ENCODE measurements around the gene ZCCHC3. TPM values are rescaled to one million over a fixed set of nuclear protein-coding genes. Genes with fewer than 3 reads are reported as not detected.

ZCCHC3 gene
- total and polyA plus RNA-seq, 2 donors (not counting 3 experiments of a cell fraction or from before 2014, with no cell fraction given): 14.8 to 22.0 TPM

DNA sequence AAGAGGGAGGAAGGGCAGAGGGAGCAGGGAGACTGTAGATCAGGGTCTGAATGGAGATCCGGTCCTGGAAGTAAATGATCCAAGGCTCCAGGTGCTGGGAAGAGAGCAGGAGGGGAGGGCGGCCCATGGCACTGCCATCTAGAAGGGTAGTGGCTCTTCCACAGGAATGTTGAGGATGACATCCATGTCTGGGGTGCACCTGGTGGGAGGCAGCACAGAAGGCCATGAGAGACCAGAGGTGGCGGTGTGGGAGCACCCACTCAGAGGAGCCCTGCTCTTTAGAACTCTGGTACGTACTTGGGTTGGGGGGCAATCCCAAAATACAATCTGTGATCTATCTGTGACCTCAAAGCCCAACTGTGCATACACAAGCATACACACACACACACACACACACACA, 26.3 kb upstream of the ZCCHC3 start:
- H3K9me3 ChIP-seq (replicated peaks; ENCODE audit: control insufficient read depth, insufficient read depth, low read length): no peaks in the 10 kb centered on the region
- no peak overlapping the region for H3K4me2 ChIP-seq (ENCODE audit: insufficient read depth, low read length)
- peaks cover 0 to 9% of the 10 kb centered on the region in 2 experiments for H3K36me3 ChIP-seq (ENCODE audit: control insufficient read depth in 2 of 2, extremely low read depth in 1 of 2, insufficient read depth in 2 of 2, low read length in 2 of 2)
- no peak for FAIRE-seq
- peaks cover 3% of the 10 kb centered on the region for H3K4me1 ChIP-seq (ENCODE audit: control insufficient read depth, extremely low read depth, insufficient read depth, low read length)
- H3K9me1 ChIP-seq (replicated peaks; ENCODE audit: control insufficient read depth, extremely low read depth, insufficient read depth, low read length): no peaks in the 10 kb centered on the region
- POLR2A ChIA-PET: interaction anchor here (0.6 kb wide), 1 partner anchor 12 kb away, joined by 3 read pairs; no protein-coding TSS in a partner anchor
- no peak overlapping the region for H3K9ac ChIP-seq (replicated peaks; ENCODE audit: extremely low read depth, insufficient read depth, low read length)
- no peaks in the 10 kb centered on the region for H4K20me1 ChIP-seq (replicated peaks; ENCODE audit: control insufficient read depth, extremely low read depth, insufficient read depth, low read length)
- no peak for TF ChIP-seq JUN (IDR thresholded peaks at IDR 0.05; ENCODE audit: borderline replicate concordance, insufficient read depth, insufficient read length, low read depth)
- no peak for TF ChIP-seq POLR2AphosphoS5 (IDR thresholded peaks at IDR 0.05; ENCODE audit: insufficient read depth, low read depth, low read length)
- TF ChIP-seq, protein P1, sequence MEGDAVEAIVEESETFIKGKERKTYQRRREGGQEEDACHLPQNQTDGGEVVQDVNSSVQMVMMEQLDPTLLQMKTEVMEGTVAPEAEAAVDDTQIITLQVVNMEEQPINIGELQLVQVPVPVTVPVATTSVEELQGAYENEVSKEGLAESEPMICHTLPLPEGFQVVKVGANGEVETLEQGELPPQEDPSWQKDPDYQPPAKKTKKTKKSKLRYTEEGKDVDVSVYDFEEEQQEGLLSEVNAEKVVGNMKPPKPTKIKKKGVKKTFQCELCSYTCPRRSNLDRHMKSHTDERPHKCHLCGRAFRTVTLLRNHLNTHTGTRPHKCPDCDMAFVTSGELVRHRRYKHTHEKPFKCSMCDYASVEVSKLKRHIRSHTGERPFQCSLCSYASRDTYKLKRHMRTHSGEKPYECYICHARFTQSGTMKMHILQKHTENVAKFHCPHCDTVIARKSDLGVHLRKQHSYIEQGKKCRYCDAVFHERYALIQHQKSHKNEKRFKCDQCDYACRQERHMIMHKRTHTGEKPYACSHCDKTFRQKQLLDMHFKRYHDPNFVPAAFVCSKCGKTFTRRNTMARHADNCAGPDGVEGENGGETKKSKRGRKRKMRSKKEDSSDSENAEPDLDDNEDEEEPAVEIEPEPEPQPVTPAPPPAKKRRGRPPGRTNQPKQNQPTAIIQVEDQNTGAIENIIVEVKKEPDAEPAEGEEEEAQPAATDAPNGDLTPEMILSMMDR (IDR thresholded peaks at IDR 0.05; ENCODE audit: extremely low read depth in 1 of 2, insufficient read depth in 1 of 2, low read depth in 1 of 2, low read length in 2 of 2): no peak
- TF ChIP-seq GATA2 (IDR thresholded peaks at IDR 0.05; ENCODE audit: insufficient read depth, insufficient read length, low read depth, low read length): no peak
- TF ChIP-seq, protein P2, sequence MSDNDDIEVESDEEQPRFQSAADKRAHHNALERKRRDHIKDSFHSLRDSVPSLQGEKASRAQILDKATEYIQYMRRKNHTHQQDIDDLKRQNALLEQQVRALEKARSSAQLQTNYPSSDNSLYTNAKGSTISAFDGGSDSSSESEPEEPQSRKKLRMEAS (IDR thresholded peaks at IDR 0.05; ENCODE audit: insufficient read depth, insufficient read length): no peak
- no peak for TF ChIP-seq FOS (IDR thresholded peaks at IDR 0.05; ENCODE audit: borderline replicate concordance, insufficient read depth, low read length)
- TF ChIP-seq EZH2 (IDR thresholded peaks at IDR 0.05; ENCODE audit: borderline replicate concordance, low read depth, low read length, severe bottlenecking): no peak
- no peak for TF ChIP-seq MYC (IDR thresholded peaks at IDR 0.05; ENCODE audit: low read depth, low read length)
- no peak for TF ChIP-seq POLR2A (IDR thresholded peaks at IDR 0.05; ENCODE audit: low read depth, low read length)
- dilution Hi-C loops (cut with MboI; ENCODE audit: extremely low pct_ligation_motif_present, low sequenced_read_pairs): no loop called here
- no peaks in the 10 kb centered on the region for H3K79me2 ChIP-seq (ENCODE audit: control insufficient read depth, insufficient read depth, low read length)
- H3K27ac ChIP-seq (ENCODE audit: insufficient read depth, low read depth, low read length): no peak overlapping the region
- no TSS peak for BruUV-seq (replicated peaks)
- no peak overlapping the region for H2AFZ ChIP-seq (ENCODE audit: low read depth, low read length)
- CTCF ChIA-PET: interaction anchor here (0.6 to 8.3 kb wide), 2 partner anchors 59 to 208 kb away, joined by 4 to 66 read pairs; no protein-coding TSS in a partner anchor
- no peak for DNase-seq (ENCODE audit: low read depth, low spot score)
- intact Hi-C loops (cut with micrococcal nuclease): no loop called here
- H3K27me3 ChIP-seq (ENCODE audit: control insufficient read depth in 2 of 2, insufficient read depth in 2 of 2, low read length in 2 of 2): no peaks in the 10 kb centered on the region
- no peak overlapping the region for H3K4me3 ChIP-seq (replicated peaks in 1 of 3; ENCODE audit: insufficient read depth in 1 of 3, low read depth in 1 of 3, low read length in 3 of 3)

Data from endothelial cell of umbilical vein (primary cell).